Measurements from ENCODE around the gene MMP2.

The MMP2 gene

DNA sequence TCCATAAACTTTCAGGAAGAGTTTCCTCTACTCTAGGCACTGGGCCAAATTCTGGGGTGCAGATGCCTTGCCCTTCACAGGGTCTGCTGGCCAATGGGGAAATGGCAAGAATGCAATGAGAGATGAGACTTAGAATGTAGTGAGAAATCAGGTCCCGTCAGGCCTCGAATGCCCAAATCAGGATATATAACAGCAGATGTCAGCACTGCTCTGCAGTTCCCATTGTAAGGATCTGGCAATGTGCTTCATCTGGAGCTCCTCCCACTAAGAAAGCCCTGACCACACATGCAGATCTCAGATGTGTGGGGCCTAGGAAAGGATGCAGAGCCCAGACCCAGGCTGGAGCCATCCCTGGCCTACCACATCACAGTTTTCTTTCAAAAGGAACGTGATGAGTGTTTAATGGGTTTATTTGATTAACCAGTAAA lies 16.0 kb downstream of the MMP2 start:
- no peak for DNase-seq (ENCODE audit: low read depth)

DNA sequence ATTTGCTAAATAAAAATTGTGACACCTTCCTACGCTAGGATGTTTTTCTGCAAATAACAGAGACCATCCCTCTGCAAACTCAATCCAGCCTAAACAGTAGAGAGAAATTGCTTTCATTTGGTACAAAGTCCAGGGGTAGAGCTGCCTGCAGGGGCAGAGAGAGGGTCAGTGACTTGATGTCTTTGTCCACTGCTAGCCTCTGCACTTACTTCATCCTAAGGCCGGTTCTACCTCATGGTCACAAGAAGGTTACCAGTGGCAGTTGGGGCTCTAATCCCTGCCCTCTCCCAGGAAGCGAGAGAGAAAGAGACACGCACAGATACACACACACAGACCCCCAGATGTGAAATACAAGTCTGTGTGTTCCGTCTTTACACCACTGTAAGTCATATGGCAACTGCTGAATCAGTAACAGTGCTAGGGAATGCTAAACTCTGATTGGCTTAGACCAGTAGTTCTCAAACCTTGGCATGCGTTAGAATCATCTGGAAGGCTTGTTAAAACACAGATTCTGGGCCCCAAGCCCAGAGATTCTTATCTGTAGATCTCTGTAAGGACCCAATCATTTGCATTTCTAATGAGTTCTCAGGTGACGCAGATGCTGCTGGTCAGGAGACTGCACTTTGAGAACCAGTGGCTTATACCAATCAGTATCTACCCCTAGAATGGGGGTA lies 16.8 kb downstream of the MMP2 start:
- no peak for DNase-seq (ENCODE audit: low read depth)

DNA sequence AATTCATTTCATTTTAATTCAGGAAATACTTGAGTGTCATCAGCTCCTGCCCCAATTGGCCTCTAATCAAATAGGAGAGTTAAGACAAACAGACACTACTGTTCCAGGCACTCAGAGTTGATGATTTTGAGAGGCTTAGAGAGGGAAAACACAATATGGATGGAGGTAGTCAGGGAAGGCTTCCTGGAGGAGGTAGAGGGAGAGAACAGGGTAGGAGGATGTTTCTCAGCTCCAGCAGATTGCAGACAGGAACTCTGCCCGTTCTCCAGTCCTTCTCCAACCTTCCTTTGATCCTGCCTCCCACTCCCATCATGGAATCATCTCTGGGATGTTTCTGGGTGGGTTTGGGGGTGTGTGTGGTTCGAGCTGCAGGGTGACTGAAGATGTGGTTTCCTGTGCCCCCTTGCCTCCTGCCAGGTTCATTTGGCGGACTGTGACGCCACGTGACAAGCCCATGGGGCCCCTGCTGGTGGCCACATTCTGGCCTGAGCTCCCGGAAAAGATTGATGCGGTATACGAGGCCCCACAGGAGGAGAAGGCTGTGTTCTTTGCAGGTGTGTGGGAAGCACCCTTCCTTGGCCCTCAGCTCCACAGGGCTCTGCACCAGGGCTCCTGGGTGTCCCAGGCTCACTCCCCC lies 17.6 kb downstream of the MMP2 start:
- DNase-seq (ENCODE audit: low read depth): no peak

DNA sequence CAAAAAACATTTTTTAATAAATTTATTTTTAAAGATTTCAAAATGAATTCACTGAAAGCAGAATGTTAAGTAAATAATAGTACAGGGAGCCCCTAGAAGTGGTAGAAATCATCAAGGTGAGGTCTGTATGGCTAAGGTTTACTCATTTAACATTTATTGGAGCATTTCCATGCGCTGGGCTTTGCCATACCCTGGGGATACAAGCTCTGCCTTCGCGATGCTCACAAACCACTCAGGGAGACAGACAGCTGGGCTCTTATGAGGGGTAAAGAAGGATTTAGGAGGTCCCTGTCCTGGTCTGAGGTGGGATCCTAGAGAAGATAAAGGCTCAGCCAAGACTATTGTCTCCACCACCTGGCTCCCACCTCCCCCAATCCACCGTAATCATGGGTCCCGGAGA lies 18.6 kb downstream of the MMP2 start:
- no peak for DNase-seq (ENCODE audit: low read depth)

DNA sequence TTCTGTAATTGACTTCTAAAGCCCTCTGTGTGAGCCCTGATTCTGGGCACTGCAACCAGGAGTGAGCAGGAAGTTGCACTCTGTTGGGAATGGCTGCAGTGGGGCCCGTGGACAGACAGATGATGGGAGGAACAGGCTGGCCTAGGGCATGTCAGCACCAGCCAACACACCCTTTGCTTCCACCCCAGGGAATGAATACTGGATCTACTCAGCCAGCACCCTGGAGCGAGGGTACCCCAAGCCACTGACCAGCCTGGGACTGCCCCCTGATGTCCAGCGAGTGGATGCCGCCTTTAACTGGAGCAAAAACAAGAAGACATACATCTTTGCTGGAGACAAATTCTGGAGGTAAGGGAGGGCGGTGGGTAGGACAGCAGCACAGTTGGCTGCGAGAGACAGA lies 19.1 kb downstream of the MMP2 start:
- DNase-seq (ENCODE audit: low read depth): no peak

DNA sequence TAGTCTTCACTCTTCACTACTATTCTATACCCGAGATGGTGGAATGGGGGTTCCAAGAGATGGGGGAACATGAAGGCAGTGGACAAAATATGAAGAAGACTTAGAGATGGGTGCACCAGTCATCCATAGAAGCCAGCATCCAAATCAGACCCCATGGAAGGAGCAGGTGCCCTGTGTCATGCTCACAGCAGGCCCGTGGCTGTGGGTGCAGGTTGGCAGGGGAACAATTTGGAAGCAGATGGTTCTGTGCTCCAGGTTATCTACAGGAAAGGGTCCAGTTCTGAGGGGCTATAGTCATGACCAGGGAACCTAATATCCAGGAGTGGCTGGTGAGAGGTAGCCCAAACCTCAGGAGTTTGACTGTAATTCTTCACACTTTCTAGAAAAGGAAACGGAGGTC lies 20.3 kb downstream of the MMP2 start:
- DNase-seq (ENCODE audit: low read depth): no peak

DNA sequence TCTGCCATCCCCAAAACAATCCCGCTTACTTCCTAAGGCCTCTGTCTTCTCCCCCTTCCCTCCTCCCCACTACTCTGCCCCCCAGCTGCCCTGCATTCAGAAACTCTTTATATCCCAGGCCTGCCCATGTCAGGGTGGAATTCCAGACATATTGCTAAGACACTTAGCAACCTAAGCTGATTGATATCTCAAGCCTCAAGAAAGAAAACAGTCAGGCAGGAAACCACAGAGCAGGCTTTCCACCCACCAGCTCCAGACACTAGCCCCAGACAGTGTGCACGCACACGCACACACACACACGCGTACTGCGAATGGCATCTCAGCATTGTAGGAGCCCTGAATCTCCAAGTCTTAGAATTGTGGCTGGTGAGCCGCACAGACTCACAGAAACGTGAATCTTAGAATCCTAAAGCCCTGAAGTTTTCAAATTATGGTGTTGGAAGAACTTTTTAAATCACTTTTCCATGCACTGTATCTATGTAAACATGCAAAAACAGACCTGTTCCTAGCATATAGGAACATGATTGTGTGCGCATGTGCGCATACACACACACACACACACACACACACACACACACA lies 21.0 kb downstream of the MMP2 start:
- DNase-seq (ENCODE audit: low read depth): no peak

DNA sequence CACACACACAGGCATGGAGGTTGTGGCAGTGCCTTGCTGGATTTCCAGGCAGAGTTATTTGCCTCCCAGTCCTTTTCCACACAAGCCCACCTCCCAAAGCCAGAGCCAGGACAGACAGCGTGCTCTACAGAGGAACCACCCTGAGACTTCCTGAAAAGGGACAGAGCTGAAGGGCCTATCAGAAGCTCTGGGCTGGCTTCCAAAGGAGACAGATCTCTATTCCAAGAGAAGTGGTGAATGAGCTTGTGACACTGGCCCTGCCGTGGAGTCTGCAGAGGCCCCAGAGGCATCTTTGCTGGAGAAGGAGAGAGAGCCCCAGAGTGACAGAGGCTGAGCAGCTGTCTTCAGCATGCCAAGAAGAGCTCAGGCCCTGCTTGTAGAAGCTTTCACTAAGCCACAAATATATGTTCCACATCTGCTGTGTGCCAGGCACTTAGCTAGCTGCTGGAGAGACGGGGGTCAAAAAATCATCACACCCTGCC lies 21.6 kb downstream of the MMP2 start:
- DNase-seq (ENCODE audit: low read depth): no peak

DNA sequence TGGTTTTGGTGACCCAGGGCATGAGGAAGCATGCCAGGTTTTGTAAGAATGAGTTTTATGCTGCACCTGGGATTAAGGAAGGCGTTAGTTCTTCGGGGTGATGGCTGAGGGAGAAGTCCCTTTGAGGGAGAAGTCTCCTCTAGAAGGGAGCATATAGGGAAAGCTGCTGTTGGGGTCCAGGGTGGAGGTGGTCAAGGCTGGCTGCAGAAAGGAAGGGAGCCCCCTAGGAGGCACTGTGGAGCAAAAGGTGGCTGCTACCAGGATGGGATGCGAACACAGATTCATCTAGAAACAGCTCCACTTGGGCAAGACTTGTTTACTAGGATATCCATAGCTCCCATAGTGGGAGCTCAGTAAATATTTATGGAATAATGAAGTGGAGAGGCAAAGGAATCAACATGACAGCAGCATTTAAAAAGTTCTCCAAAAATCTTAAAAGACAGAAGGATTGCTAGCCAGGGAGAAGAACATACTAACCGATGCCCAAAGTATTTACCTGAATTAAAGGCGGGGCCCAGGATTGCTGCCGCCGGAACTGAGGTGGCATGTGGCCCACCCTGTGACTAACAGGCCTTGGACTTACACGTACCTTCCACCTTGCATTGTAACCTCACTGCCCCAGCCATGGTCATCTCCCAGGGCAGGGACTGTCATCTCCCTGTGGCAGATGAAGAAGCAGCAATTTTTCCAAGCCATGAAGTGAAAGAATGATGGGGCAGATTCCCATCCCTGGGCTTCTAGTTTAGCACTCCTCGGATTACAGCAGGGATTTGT lies 22.7 kb downstream of the MMP2 start:
- no peak for DNase-seq (ENCODE audit: low read depth)

DNA sequence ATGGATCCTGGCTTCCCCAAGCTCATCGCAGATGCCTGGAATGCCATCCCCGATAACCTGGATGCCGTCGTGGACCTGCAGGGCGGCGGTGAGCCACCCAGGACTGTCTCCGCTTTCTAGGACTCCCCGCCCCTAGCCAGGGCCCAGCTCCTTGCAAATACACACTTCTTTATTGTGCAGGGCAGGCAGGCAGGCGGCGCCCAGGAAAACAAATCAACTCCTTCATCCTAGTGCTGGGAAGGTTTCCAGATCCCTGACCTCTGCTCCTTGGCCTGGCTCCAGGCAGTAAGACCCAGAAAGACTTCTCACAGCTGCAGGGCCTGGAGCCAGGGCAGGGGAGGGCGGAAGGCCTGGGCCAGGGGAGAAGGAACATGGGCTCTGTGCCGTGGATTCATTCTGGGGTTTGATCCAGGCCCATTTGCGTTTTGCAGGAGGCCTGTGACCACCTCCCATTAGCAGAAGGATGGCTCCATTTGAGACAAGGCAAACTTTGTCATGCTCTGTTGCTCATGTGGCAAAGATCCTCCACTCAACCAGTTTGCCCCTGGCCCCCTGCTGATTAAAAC lies 23.9 kb downstream of the MMP2 start:
- DNase-seq (ENCODE audit: low read depth): no peak

DNA sequence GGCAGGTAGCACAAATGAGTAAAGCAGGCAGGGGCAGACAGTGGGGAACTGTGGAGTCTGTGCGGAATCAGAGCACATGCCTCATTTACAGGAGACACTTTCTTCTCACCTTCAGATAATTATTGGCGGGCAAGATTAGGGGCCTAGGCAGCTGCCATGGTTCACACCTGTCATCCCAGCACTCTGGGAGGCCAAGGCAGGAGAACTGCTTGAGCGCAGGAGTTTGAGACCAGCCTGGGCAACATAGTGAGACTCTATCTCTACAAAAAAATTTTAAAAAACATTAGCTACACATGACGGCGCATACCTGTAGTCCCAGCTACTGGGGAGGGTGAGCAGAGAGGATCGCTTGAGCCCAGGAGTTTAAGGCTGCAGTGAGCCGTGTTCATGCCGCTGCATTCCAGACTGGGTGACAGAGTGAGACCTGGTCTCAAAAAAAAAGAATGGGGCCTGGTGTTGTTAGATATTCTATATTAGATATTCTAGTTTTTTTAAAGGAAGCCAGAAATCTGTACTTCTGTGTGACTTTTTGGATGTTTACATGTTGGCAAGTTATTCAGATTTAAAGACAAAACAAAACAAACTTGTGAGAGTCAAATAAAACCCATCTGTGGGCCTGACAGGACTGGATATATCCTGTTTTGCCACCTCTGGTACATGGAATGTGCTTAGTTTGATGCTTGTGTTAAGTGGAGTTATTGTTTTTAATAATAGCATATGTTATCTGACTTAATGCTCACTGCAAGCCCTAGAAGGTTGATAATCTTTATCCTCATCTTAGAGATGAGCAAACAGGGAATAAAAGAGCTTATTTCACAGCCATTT lies 24.9 kb downstream of the MMP2 start:
- no peak for DNase-seq (ENCODE audit: low read depth)

DNA sequence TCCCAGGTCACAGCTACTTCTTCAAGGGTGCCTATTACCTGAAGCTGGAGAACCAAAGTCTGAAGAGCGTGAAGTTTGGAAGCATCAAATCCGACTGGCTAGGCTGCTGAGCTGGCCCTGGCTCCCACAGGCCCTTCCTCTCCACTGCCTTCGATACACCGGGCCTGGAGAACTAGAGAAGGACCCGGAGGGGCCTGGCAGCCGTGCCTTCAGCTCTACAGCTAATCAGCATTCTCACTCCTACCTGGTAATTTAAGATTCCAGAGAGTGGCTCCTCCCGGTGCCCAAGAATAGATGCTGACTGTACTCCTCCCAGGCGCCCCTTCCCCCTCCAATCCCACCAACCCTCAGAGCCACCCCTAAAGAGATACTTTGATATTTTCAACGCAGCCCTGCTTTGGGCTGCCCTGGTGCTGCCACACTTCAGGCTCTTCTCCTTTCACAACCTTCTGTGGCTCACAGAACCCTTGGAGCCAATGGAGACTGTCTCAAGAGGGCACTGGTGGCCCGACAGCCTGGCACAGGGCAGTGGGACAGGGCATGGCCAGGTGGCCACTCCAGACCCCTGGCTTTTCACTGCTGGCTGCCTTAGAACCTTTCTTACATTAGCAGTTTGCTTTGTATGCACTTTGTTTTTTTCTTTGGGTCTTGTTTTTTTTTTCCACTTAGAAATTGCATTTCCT lies 26.5 kb downstream of the MMP2 start:
- no peak for DNase-seq (ENCODE audit: low read depth)

DNA sequence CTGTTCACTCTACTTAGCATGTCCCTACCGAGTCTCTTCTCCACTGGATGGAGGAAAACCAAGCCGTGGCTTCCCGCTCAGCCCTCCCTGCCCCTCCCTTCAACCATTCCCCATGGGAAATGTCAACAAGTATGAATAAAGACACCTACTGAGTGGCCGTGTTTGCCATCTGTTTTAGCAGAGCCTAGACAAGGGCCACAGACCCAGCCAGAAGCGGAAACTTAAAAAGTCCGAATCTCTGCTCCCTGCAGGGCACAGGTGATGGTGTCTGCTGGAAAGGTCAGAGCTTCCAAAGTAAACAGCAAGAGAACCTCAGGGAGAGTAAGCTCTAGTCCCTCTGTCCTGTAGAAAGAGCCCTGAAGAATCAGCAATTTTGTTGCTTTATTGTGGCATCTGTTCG lies 27.1 kb downstream of the MMP2 start:
- DNase-seq (ENCODE audit: low read depth): no peak

DNA sequence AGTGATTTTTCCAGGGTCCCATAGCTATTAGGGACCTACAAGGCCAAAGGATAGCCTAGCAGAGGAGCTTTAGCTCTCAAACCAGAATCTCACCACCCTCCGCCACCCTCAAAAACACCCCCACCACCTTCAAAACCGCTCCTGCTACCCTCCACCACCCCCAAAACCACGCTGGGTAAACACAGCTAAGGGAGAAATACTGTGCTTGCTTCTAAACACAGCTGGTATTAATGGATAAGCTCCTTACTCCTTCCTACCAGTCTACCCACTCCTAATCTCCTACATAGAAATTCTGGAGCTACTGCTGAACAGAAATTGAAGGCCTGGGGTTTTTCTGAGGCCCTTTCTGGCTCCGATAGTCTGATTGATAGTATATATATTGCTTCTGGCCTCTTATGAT lies 27.7 kb downstream of the MMP2 start:
- no peak for DNase-seq (ENCODE audit: low read depth)

DNA sequence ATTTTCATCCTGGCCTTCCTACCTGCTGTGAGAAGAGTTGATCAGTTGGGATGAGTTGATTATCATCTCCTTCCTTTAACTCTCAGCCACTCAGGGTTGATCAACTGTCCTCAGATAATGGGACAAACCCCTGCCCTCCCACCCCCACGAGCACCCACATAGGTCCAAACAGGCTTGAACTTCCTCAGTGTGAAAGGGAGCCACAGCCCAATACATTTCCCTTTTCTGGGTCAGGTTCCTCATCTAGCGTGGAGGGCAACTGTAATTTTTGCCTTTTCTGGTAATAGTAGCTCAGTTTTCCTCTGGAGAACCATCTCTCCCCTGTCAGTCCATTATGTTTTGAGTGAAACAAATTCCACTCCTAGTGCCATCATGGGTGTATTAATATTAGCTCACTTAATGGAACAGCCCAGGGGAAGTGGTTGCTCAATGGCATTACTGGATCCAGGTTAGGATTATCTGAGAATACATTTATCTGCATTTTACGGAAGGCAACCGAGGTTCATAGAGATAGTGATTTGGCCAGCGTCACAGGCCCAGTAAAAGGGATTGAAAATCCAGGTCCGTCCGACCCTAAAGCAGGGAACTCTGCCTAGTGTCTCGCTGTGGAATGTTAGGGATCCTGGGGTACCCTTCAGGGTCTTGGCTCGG lies 29.4 kb downstream of the MMP2 start:
- DNase-seq (ENCODE audit: low read depth): no peak

DNA sequence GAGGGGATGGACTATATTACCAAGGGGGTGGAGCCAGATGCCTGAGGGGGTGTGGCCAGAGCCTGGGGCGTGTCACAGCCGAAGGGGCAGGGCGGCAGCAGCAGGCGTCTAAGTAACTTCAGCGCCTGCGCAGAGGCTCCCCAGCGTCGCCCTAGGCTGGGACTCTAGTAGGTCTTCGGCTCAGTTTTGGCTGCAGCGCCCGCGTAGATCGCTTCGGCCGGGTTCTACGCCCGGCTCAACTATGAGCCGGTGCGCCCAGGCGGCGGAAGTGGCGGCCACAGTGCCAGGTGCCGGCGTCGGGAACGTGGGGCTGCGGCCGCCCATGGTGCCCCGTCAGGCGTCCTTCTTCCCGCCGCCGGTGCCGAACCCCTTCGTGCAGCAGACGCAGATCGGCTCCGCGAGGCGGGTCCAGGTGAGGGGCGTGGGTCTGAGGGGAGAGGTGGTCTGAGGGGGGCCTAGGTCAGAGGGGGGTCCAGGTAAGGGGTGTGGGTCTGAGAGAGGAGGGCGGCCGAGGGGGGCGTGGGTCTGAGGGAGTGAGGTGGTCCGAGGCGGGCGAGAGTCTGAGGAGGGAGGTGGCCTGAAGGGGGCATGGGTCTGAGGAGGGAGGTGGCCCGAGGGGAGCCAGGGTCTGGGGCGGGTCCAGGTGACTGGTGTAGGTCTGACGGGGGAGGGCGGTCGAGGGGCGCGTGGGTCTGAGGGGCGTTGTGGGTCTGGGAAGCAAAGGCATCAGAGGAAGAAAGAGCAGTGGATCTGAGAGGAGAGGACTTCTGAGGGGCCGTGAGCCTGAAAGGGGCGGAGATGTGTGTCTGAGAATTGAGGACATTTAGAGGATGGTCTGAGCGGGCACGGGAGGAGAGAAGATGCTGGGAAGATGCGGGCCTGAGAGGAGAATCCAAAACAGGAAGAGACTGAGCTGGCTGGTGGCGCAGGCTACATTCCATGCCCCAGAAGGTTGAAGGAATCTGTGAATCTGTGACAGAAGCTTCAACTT lies 30.2 kb downstream of the MMP2 start, which contains the start of gene LPCAT2:
Gene LPCAT2 (plus strand): TSS at position 132 of the 991 bp plus-strand sequence. CDS start 110 bp downstream, at position 242.
- DNase-seq (ENCODE audit: low read depth): no peak

DNA sequence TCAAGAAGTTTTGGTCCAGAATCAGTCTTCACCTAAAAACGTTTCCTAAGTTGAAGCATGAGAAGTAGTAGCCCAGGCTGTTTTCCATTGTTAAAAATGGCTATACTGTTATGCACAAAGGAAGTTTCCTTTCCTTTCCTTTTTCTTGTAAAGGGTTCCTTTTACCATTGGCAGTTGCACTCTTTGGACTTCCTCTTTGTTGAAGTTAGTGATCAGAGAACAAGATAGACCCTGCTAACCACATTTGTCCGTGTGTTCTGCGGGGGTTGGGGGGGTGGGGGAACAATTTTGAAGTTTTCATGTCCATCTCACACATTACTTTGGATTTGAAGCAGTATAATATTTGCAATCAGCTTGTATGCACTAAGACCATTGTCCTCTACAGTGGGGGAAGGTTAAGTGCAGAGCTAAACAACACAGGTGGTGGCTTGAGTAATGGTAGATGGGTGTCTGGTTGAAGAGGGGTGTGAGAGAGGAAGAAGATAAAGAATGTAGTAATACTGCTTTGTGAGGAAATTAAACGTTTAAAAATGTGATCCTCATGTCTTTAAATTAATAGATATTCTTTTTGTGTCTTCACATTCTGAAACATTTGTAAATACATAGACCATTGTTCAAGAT lies 31.3 kb downstream of the MMP2 start:
- no peak for DNase-seq (ENCODE audit: low read depth)

DNA sequence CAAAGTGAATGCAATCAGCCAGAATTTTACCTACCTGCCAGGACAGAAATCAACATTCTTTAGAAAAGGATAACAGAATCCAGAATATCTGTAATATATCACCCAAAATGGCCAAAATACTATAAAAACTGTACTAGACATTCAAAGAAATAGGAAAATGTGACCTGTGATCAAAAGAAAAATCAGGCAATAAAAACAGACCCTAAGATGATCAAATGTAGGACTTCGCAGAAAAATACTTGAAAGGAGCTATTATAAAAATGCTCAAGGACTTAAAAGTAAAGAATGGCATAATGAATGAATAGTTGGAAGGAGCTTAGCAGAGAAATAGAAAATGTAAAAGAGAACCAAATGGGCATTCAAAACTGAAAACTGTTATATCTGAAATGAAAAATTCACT lies 33.9 kb downstream of the MMP2 start:
- no peak for DNase-seq (ENCODE audit: low read depth)

DNA sequence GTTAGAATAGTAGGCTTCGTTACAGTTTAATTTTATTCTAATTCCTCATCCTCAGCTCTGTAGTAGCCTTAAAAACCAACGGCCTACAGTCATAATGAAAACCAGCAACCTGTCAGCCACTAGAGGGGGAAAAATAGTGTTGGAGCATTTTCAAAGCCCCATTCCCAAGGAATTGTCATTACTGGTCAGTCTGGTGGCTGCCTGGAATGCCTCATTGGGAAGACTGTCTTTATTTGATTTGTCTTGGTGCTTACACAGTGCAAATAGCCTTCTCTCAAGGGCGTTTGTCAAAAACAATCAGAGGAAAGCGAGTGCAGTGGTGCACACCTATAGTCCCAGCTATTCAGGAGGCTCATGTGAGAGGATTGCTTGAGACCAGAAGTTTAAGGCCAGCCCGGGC lies 34.6 kb downstream of the MMP2 start:
- no peak for DNase-seq (ENCODE audit: low read depth)

Measured in stimulated activated CD8-positive, alpha-beta memory T cell treated with anti-CD3 and anti-CD28 coated beads, Interleukin-12 subunit alpha, Interleukin-12 subunit beta, amount 100 ng/mL, for 4 hours (primary cell).